Right lobe of liver (tissue), 6 donors: ENCODE data around the gene CAMKK2. TPM values are rescaled to one million over a fixed set of nuclear protein-coding genes. Genes with fewer than 3 reads are reported as not detected.
"Not testable (repeated sequence)": the region's sequence is repeated elsewhere in the genome, so short reads cannot be mapped to it uniquely, and the experiment has no call there.

Experiments
- ATAC-seq, 4 donors: fragments of 200-7000 bp; cut with Tn5 transposase; one replicate each; pipeline ENCODE4 v1.9.1; 2020; ENCODE audit warnings: mild to moderate bottlenecking in 4 of 4, moderate library complexity in 4 of 4
- DNase-seq, 3 donors: peaks; one replicate each; pipeline ENCODE4 v3.0.0-alpha.2; 2020
- H3K27ac ChIP-seq, 3 donors: fragments of 200-600 bp; one replicate each; pipeline ENCODE4 v1.8.0; 2022
- H3K27me3 ChIP-seq, 2 donors: fragments of 200-600 bp; one replicate each; pipeline ENCODE4 v1.8.0; 2022
- H3K36me3 ChIP-seq, 4 donors: fragments of 200-600 bp; sonication (generic) in 1 of 4; one replicate each; pipeline versions ENCODE4 v1.5.1 to v1.8.0; 2017 to 2022; ENCODE audit warnings: control low read depth in 1 of 4
- H3K4me1 ChIP-seq, 4 donors: fragments of 200-600 bp; sonication (generic) in 1 of 4; one replicate each; pipeline versions ENCODE4 v1.5.1 to v1.8.0; 2017 to 2022; ENCODE audit warnings: control low read depth in 1 of 4
- H3K4me3 ChIP-seq, 3 donors: fragments of 200-600 bp; one replicate each; pipeline ENCODE4 v1.8.0; 2022
- H3K9me3 ChIP-seq, 4 donors: fragments of 200-600 bp; sonication (generic) in 1 of 4; one replicate each; pipeline versions ENCODE4 v1.5.1 to v1.8.0; 2017 to 2022; ENCODE audit warnings: control low read depth in 1 of 4
- POLR2A ChIP-seq: fragments of 450-650 bp; IDR thresholded peaks from one replicate; pipeline ENCODE4 v1.6.1; 2017; ENCODE audit warnings: antibody characterized with exemption, mild to moderate bottlenecking
- WGBS: methylation state at CpG from one replicate; pipeline ENCODE4 v1.1.6; 2018; ENCODE audit warnings: low coverage, low lambda C conversion rate; ENCODE audit not compliant: insufficient coverage; ENCODE audit errors: missing lambda C conversion rate; 5-methylcytosine and 5-hydroxymethylcytosine counted together
- intact Hi-C, 2 donors: fragments of 100-400 bp; cut with DNase I; formaldehyde crosslinking; loops; one replicate each; pipeline versions ENCODE4 v1.11.2 to v1.14.1; 2022
- total RNA-seq, 6 experiments: library from RNA; depleted of rRNA in 2 of 6; stranded (reverse); fragments of >200 nt in 2 of 6; fragmentation: NEBNext Ultra II Directional in 3 of 6; extraction: Animal tissue kit (Norgen Biotek cat#: 25700) in 3 of 6; gene quantifications; one replicate each; pipeline versions ENCODE4 v1.1.0 to v1.2.4, GENCODE V29; 2016 to 2023
- TF ChIP-seq, protein P1 (sequence below), 4 donors: fragments of 200-600 bp in 3 of 4; fragments of 450-650 bp in 1 of 4; IDR thresholded peaks; one replicate each; pipeline versions ENCODE4 v1.5.1 to v1.8.0; 2016 to 2022; ENCODE audit warnings: antibody characterized with exemption in 4 of 4, mild to moderate bottlenecking in 2 of 4
- donor health status: DM: no; HTN: yes; CAD: no.
- donor health status: DM: no; HTN: no; CAD: no.
- donor health status: DM: no; HTN: no; CAD: no.
- donor health status: DM: no; HTN: yes; CAD: no.
- donor health status: DM: no; HTN: yes; CAD: no.

CAMKK2 gene
- total RNA-seq, 6 experiments from 2014 or later: 20.6 to 31.8 (median 24.1) TPM

GRCh38 chr12:121230538-121230907 lies 66.0 kb downstream of the CAMKK2 start:
- no peak for TF ChIP-seq POLR2A
- TF ChIP-seq, protein P1, sequence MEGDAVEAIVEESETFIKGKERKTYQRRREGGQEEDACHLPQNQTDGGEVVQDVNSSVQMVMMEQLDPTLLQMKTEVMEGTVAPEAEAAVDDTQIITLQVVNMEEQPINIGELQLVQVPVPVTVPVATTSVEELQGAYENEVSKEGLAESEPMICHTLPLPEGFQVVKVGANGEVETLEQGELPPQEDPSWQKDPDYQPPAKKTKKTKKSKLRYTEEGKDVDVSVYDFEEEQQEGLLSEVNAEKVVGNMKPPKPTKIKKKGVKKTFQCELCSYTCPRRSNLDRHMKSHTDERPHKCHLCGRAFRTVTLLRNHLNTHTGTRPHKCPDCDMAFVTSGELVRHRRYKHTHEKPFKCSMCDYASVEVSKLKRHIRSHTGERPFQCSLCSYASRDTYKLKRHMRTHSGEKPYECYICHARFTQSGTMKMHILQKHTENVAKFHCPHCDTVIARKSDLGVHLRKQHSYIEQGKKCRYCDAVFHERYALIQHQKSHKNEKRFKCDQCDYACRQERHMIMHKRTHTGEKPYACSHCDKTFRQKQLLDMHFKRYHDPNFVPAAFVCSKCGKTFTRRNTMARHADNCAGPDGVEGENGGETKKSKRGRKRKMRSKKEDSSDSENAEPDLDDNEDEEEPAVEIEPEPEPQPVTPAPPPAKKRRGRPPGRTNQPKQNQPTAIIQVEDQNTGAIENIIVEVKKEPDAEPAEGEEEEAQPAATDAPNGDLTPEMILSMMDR (IDR thresholded peaks at IDR 0.05): peak in 1 of 4 donors; percentile 5
- Histone ChIP-seq H3K36me3 (peaks cover 0 to 2% (median 0%) of the 10 kb centered on the region in 4 donors), H3K4me3 (no peak overlapping the region), H3K9me3 (no peaks in the 10 kb centered on the region), H3K4me1 (peaks cover 0 to 30% (median 9%) of the 10 kb centered on the region in 4 donors), H3K27ac (no peak overlapping the region), H3K27me3 (no peaks in the 10 kb centered on the region)
- no peak for DNase-seq
- no peak for ATAC-seq
- intact Hi-C loops: no loop called here
- WGBS: 88% methylated on average over 8 of the region's 12 CpGs

GRCh38 chr12:121229826-121230537 lies 66.5 kb downstream of the CAMKK2 start:
- peak; percentile 74 to 76 (median 74) for ATAC-seq
- TF ChIP-seq, protein P1 (IDR thresholded peaks at IDR 0.05): peak; percentile 75 to 90 (median 86)
- not testable (repeated sequence) for H3K36me3 ChIP-seq, H3K27me3 ChIP-seq, H3K27ac ChIP-seq, H3K9me3 ChIP-seq, H3K4me3 ChIP-seq
- DNase-seq: peak; percentile 73 to 74 (median 73)
- peaks cover 0 to 30% (median 9%) of the 10 kb centered on the region in 4 donors for H3K4me1 ChIP-seq
- intact Hi-C loops: loop anchor here (10.0 kb wide), 2 partner anchors 95 to 105 kb away; partner anchors contain the start of gene P2RX7 (in 1 of the 2)
- 53% methylated on average over 15 of the region's 19 CpGs for WGBS

GRCh38 chr12:121228919-121229665 lies 67.4 kb downstream of the CAMKK2 start:
- 100% methylated on average over 1 of the region's 24 CpGs for WGBS
- no peak for DNase-seq
- Histone ChIP-seq H3K36me3 (no peaks in the 10 kb centered on the region), H3K27me3 (no peaks in the 10 kb centered on the region), H3K9me3 (no peaks in the 10 kb centered on the region), H3K4me3 (no peak overlapping the region), H3K4me1 (peaks cover 0 to 31% (median 9%) of the 10 kb centered on the region in 4 donors), H3K27ac (peak overlapping the region in 1 of 3 donors; percentile 45)
- TF ChIP-seq, protein P1 (IDR thresholded peaks at IDR 0.05): no peak
- no peak for TF ChIP-seq POLR2A
- peak in 1 of 4 donors; percentile 6 for ATAC-seq
- intact Hi-C loops: loop anchor here (10.0 kb wide), 2 partner anchors 94 to 104 kb away; partner anchors contain the start of gene P2RX7 (in 1 of the 2)

DNA sequence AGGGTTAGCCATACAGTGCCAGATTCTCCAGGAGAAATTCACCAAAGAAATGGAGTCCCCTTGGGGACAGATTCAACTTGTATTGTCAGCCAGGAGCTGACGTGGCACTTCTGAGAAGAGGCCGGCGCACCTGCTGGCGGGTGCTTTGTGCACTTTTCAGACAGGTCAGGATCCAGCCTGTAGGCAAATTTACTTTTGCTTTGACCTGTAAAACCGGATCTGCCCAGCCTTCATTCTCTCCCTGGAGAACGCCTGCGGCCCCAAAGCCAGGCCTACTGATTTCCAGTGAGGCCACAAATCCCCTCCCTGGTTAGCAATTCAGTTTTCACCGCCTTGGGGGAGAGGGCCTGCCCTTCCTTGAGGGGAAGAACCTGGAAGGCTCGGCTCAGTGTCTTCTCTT lies 69.2 kb downstream of the CAMKK2 start:
- DNase-seq (peak; percentile 76 to 89 (median 84)), ATAC-seq (peak; percentile 80 to 84 (median 82))
- WGBS: 23% methylated on average over 7 of the region's 9 CpGs
- Histone ChIP-seq H3K4me3 (no peak overlapping the region), H3K9me3 (no peaks in the 10 kb centered on the region), H3K4me1 (peaks cover 0 to 34% (median 9%) of the 10 kb centered on the region in 4 donors), H3K27me3 (no peaks in the 10 kb centered on the region), H3K27ac (peak overlapping the region; percentile 51 to 92 (median 85)), H3K36me3 (no peaks in the 10 kb centered on the region)
- TF ChIP-seq, protein P1 (IDR thresholded peaks at IDR 0.05): peak in 1 of 4 donors; percentile 4
- TF ChIP-seq POLR2A: no peak
- intact Hi-C loops: loop anchor here (10.0 kb wide), 2 partner anchors 92 to 102 kb away; partner anchors contain the start of gene P2RX7 (in 1 of the 2)

- not testable (repeated sequence) for H3K4me3 ChIP-seq, H3K27me3 ChIP-seq, DNase-seq, H3K9me3 ChIP-seq, H3K36me3 ChIP-seq
- Histone ChIP-seq H3K4me1 (peaks cover 0 to 34% (median 9%) of the 10 kb centered on the region in 4 donors), H3K27ac (peak overlapping the region; percentile 51 to 92 (median 85))
- intact Hi-C loops: loop anchor here (10.0 kb wide), 2 partner anchors 92 to 102 kb away; partner anchors contain the start of gene P2RX7 (in 1 of the 2)
- peak in 2 of 4 donors; percentile 37 to 41 for ATAC-seq
- WGBS: 65% methylated on average over 2 of the region's 8 CpGs
Measured at GRCh38 chr12:121226871-121227270, 69.6 kb downstream of the CAMKK2 start.
